DND-41 (cell line): Measurements from ENCODE around the gene SNX1.

ENCODE experiments used
- ATAC-seq: fragments of 200-7000 bp; cut with Tn5 transposase; 3 replicates; pipeline ENCODE4 v1.9.1; 2021; ENCODE audit warnings: low read depth; ENCODE audit not compliant: insufficient read depth
- DNase-seq: peaks from one replicate; pipeline ENCODE4 v3.0.0-alpha.2; 2020
- H2AFZ ChIP-seq: 2 replicates; pipeline ENCODE4 v1.6.0; 2012; ENCODE audit warnings: low read depth, low read length
- H3K27ac ChIP-seq: 2 replicates; pipeline ENCODE4 v1.5.1; 2012; ENCODE audit warnings: low read length, inconsistent platforms
- H3K27me3 ChIP-seq: fragments of 200-600 bp; sonication (generic); 2 replicates; pipeline ENCODE4 v1.6.0; 2012; ENCODE audit warnings: low read length, mild to moderate bottlenecking, inconsistent platforms; ENCODE audit not compliant: insufficient read depth, poor library complexity
- H3K36me3 ChIP-seq: 2 replicates; pipeline ENCODE4 v1.5.1; 2012; ENCODE audit warnings: low read length, inconsistent platforms; ENCODE audit not compliant: insufficient read depth
- H3K4me1 ChIP-seq: 2 replicates; pipeline ENCODE4 v1.5.1; 2012; ENCODE audit warnings: mild to moderate bottlenecking, low read length; ENCODE audit not compliant: insufficient read depth
- H3K4me2 ChIP-seq: 2 replicates; pipeline ENCODE4 v1.6.0; 2012; ENCODE audit warnings: mild to moderate bottlenecking, moderate library complexity, low read length, inconsistent platforms; ENCODE audit not compliant: insufficient read depth
- H3K4me3 ChIP-seq, 2 experiments: fragments of 200-600 bp in 1 of 2; shearing (Covaris generic) in 1 of 2; 2 replicates each; pipeline ENCODE4 v1.5.1; 2012 to 2016; ENCODE audit warnings: inconsistent platforms in 2 of 2, low read length in 2 of 2, mild to moderate bottlenecking in 2 of 2, low read depth in 1 of 2, moderate library complexity in 1 of 2
- H3K79me2 ChIP-seq: 2 replicates; pipeline ENCODE4 v1.6.0; 2012; ENCODE audit warnings: low read length, inconsistent platforms; ENCODE audit not compliant: insufficient read depth
- H3K9ac ChIP-seq: 2 replicates; pipeline ENCODE4 v1.6.0; 2012; ENCODE audit warnings: low read depth, mild to moderate bottlenecking, inconsistent platforms, low read length, moderate library complexity
- H3K9me3 ChIP-seq: 2 replicates; pipeline ENCODE4 v1.5.1; 2012; ENCODE audit warnings: low read length, moderate library complexity, mild to moderate bottlenecking, inconsistent platforms; ENCODE audit not compliant: insufficient read depth, severe bottlenecking
- H4K20me1 ChIP-seq: 2 replicates; pipeline ENCODE4 v1.6.0; 2012; ENCODE audit warnings: low read length; ENCODE audit not compliant: insufficient read depth
- CTCF ChIP-seq: IDR thresholded peaks from 2 replicates; pipeline ENCODE4 v1.5.1; 2012; ENCODE audit warnings: borderline replicate concordance, low read length, moderate library complexity, mild to moderate bottlenecking; ENCODE audit not compliant: poor library complexity, severe bottlenecking; ENCODE audit errors: extremely low read depth
- EZH2 ChIP-seq: IDR thresholded peaks from 3 replicates; pipeline ENCODE4 v1.6.1; 2012; ENCODE audit warnings: borderline replicate concordance, low read depth, mild to moderate bottlenecking, moderate library complexity, low read length, inconsistent platforms; ENCODE audit not compliant: severe bottlenecking

SNX1 gene

GRCh38 chr15:64187396-64188191 is 91.8 kb downstream of the SNX1 start:
- no peak for DNase-seq
- no peak overlapping the region for H2AFZ ChIP-seq
- no peaks in the 10 kb centered on the region for H3K4me1 ChIP-seq
- no peak for ATAC-seq
- H3K79me2 ChIP-seq: no peaks in the 10 kb centered on the region
- H3K4me3 ChIP-seq: no peak overlapping the region
- no peaks in the 10 kb centered on the region for H4K20me1 ChIP-seq
- peaks cover 8% of the 10 kb centered on the region; the same call in 1 of the 2 replicates for H3K36me3 ChIP-seq
- no peak overlapping the region for H3K9ac ChIP-seq
- no peaks in the 10 kb centered on the region for H3K27me3 ChIP-seq
- H3K4me2 ChIP-seq: no peak overlapping the region
- H3K9me3 ChIP-seq: no peaks in the 10 kb centered on the region
- TF ChIP-seq CTCF: no peak
- TF ChIP-seq EZH2: no peak
- no peak overlapping the region for H3K27ac ChIP-seq
